Adrenal gland (tissue), 12 donors: Measurements from ENCODE around the gene SMAD4. TPM values are rescaled to one million over a fixed set of nuclear protein-coding genes. Genes with fewer than 3 reads are reported as not detected.

ENCODE experiments used
- DNase-seq, 7 donors: peaks; one replicate each; pipeline ENCODE4 v3.0.0-alpha.2; 2019 to 2020
- H3K27ac ChIP-seq, 5 donors: fragments of 200-600 bp; sonication (generic) in 4 of 5; 1 replicate in 3 of 5; 2 replicates in 2 of 5; pipeline versions ENCODE4 v1.5.1 to v1.8.0; 2016 to 2020; ENCODE audit warnings: mild to moderate bottlenecking in 1 of 5
- H3K27me3 ChIP-seq: fragments of 200-600 bp; 2 replicates; pipeline ENCODE4 v1.8.0; 2021
- H3K36me3 ChIP-seq, 2 donors: fragments of 200-600 bp; replicated peaks in 1 of 2; 1 replicate in 1 of 2; 2 replicates in 1 of 2; pipeline versions ENCODE4 v1.5.1 to v1.8.0; 2018 to 2022
- H3K4me1 ChIP-seq, 2 donors: fragments of 200-600 bp; replicated peaks in 1 of 2; 1 replicate in 1 of 2; 2 replicates in 1 of 2; pipeline versions ENCODE4 v1.5.1 to v1.8.0; 2018 to 2021
- H3K4me3 ChIP-seq, 4 donors: fragments of 200-600 bp; sonication (generic) in 3 of 4; one replicate each; pipeline ENCODE4 v1.5.1; 2016 to 2018
- H3K9me3 ChIP-seq, 3 donors: fragments of 200-600 bp; sonication (generic) in 1 of 3; replicated peaks in 1 of 3; 1 replicate in 2 of 3; 2 replicates in 1 of 3; pipeline versions ENCODE4 v1.5.1 to v1.8.0; 2016 to 2021
- CTCF ChIP-seq, 6 experiments: fragments of 450-650 bp in 4 of 6; fragments of 200-600 bp in 2 of 6; sonication (generic) in 1 of 6; IDR thresholded peaks; 1 replicate in 5 of 6; 2 replicates in 1 of 6; pipeline versions ENCODE4 v1.5.1 to v1.8.0; 2016 to 2021; ENCODE audit warnings: antibody characterized with exemption in 6 of 6, mild to moderate bottlenecking in 2 of 6, moderate library complexity in 1 of 6
- POLR2A ChIP-seq, 2 donors: fragments of 450-650 bp; IDR thresholded peaks; one replicate each; pipeline ENCODE4 v1.6.1; 2017; ENCODE audit warnings: antibody characterized with exemption in 2 of 2, mild to moderate bottlenecking in 2 of 2, moderate library complexity in 1 of 2
- WGBS, 4 donors: extraction: QIAGEN DNeasy Blood & Tissue Kit in 2 of 4; methylation state at CpG; one replicate each; pipeline versions ENCODE4 v1.1.5 to v1.1.7; 2013 to 2017; 5-methylcytosine and 5-hydroxymethylcytosine counted together
- intact Hi-C, 2 donors: fragments of 100-400 bp; cut with DNase I; formaldehyde crosslinking; loops; one replicate each; pipeline versions ENCODE4 v1.14.1 to v1.15.0; 2022 to 2023
- polyA plus RNA-seq, 3 donors: library from polyadenylated mRNA; stranded (reverse); fragments of 200-250 nt in 2 of 3; fragments of 350-450 nt in 1 of 3; fragmentation: Illumina TruSeq in 1 of 3; extraction: RNeasy Lipid Tissue Mini Kit (QIAGEN cat#74804) in 1 of 3; gene quantifications; one replicate each; pipeline ENCODE4 v1.2.3, GENCODE V29; 2013 to 2014
- total RNA-seq, 9 donors: library from RNA; depleted of rRNA in 4 of 9; stranded (reverse); fragments of >200 nt in 4 of 9; fragments of 120-200 nt in 1 of 9; fragmentation: NEBNext Ultra II Directional in 1 of 9; extraction: Animal tissue kit (Norgen Biotek cat#: 25700) in 1 of 9; gene quantifications; one replicate each; pipeline versions ENCODE4 v1.1.0 to v1.2.4, GENCODE V29; 2013 to 2023
- donor health status: healthy with polysubstance abuse.
- donor health status: Bipolar disorder and iron deficiency.
- donor health status: DM: yes; HTN: yes; CAD: no.
- donor health status: DM: no; HTN: no; CAD: no.
- donor health status: DM: no; HTN: no; CAD: no.
- donor health status: DM: yes; HTN: yes; CAD: no.

SMAD4 gene
- total and polyA plus RNA-seq, 12 donors = 9.0 to 151 (median 90.1) TPM

DNA sequence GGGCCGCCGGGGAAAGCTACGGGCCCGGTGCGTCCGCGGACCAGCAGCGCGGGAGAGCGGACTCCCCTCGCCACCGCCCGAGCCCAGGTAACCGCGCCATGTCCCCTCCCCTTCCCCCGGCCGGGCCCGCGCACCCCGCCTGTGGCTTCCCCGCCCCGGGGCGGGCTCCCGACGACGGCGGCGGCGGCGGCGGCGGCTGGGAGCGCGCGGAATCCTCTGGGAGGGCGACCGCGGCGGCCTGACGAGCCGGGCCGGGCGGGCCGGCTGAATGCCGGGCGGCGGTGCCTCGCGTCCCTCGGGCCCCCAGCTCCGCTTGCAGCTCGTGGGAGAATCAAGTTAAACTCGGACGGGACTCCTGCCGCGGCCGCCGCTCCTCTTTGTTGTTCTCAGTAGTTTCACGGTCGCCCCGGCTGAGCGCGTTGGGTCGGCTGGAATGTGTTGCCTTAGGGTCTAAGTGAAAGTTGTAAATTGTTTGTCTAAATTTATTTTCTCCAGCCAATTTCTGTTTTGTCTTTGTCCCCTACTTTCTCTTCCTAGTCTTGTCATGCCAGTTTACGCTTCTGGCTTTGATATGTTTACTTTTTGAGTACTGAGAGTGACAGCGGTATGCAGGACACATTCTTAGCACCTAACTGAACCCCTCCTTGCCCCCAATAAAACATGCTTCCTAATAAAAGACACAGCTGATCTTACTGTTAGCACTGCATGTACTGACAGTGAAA, 685 bp downstream of the SMAD4 start:
- H3K4me1 ChIP-seq = peaks cover 13 to 68% of the 10 kb centered on the region in 2 donors
- peak overlapping the region in 4 of 5 donors; percentile 96 to 99 (median 98) for H3K27ac ChIP-seq
- peak; percentile 64 to 83 (median 73) for DNase-seq
- H3K36me3 ChIP-seq = peaks cover 0 to 6% of the 10 kb centered on the region in 2 donors
- H3K27me3 ChIP-seq = no peaks in the 10 kb centered on the region
- intact Hi-C loops = no loop called here
- TF ChIP-seq CTCF (IDR thresholded peaks at IDR 0.05) (no peak), POLR2A (IDR thresholded peaks at IDR 0.05) (no peak)
- H3K9me3 ChIP-seq = no peaks in the 10 kb centered on the region
- peak overlapping the region in 3 of 4 donors; percentile 57 to 87 (median 67) for H3K4me3 ChIP-seq
- 0 to 2% (median 1%) methylated on average over 16 to 66 of the region's 66 CpGs for WGBS, 4 donors

GRCh38 chr18:51032193-51032592, 2.2 kb downstream of the SMAD4 start:
- TF ChIP-seq POLR2A (IDR thresholded peaks at IDR 0.05) (no peak), CTCF (IDR thresholded peaks at IDR 0.05) (no peak)
- H3K36me3 ChIP-seq = peaks cover 0 to 6% of the 10 kb centered on the region in 2 donors
- H3K9me3 ChIP-seq = no peaks in the 10 kb centered on the region
- WGBS, 4 donors = 14 to 20% (median 18%) methylated on average over 5 of the region's 5 CpGs
- H3K4me3 ChIP-seq = peak overlapping the region in 1 of 4 donors; percentile 87
- intact Hi-C loops = no loop called here
- H3K27me3 ChIP-seq = no peaks in the 10 kb centered on the region
- no peak overlapping the region for H3K27ac ChIP-seq
- no peak for DNase-seq
- peaks cover 13 to 72% of the 10 kb centered on the region in 2 donors for H3K4me1 ChIP-seq

DNA sequence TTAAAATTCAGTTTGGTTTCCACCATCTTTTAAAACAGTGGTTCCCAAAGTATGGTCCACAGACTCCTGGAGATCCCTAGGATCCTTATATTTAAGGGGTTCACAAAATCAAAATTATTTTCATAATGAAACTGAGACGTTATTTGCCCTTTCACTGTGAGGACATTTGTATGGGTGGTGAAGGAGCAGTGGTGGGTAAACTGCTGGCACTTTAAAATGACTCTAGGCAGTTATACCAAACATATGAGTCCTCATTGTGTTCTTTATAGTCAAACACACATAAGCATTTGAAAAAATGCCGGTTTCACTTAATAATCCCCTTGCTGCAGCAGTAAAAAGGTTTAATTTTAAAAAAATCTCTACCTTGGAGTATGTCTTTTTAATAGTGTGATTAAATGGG, 7.2 kb downstream of the SMAD4 start:
- TF ChIP-seq POLR2A (IDR thresholded peaks at IDR 0.05) = no peak
- no peak for TF ChIP-seq CTCF (IDR thresholded peaks at IDR 0.05)
- Histone ChIP-seq H3K27me3 (no peaks in the 10 kb centered on the region), H3K27ac (no peak overlapping the region), H3K9me3 (no peaks in the 10 kb centered on the region), H3K4me1 (peaks cover 26 to 85% of the 10 kb centered on the region in 2 donors), H3K4me3 (no peak overlapping the region), H3K36me3 (peaks cover 0 to 6% of the 10 kb centered on the region in 2 donors)
- no peak for DNase-seq
- intact Hi-C loops = no loop called here
- WGBS, 4 donors = 53 to 67% (median 64%) methylated on average over 2 of the region's 2 CpGs

DNA sequence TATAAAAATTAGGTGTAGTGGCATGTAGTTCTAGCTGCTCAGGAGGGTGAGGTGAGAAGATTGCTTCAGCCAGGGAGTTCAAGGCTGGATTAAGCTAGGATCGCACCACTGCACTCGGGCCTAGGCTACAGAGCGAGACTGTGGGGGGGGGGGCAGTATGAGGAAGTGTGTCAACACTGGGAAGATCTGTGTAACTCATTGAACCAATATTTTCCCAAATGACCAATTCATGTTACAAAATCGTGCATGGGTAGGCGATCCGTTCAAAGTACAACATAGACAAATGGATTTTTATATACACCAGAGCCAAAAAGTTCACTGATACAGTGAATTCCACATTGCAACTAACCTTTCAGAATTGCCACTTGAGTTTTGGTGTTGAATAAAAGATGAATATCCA, 8.1 kb downstream of the SMAD4 start:
- intact Hi-C loops = no loop called here
- DNase-seq = peak in 3 of 7 donors; percentile 28 to 40 (median 29)

More for the DNA sequence above, 8.1 kb downstream of the SMAD4 start:
- peaks cover 26 to 85% of the 10 kb centered on the region in 2 donors for H3K4me1 ChIP-seq
- peaks cover 0 to 6% of the 10 kb centered on the region in 2 donors for H3K36me3 ChIP-seq
- peak overlapping the region in 1 of 5 donors; percentile 11 for H3K27ac ChIP-seq
- H3K9me3 ChIP-seq = no peaks in the 10 kb centered on the region
- TF ChIP-seq POLR2A (IDR thresholded peaks at IDR 0.05) = no peak
- no peak for TF ChIP-seq CTCF (IDR thresholded peaks at IDR 0.05)
- 44 to 56% (median 49%) methylated on average over 6 of the region's 6 CpGs for WGBS, 4 donors
- peak overlapping the region in 1 of 4 donors; percentile 18 for H3K4me3 ChIP-seq
- no peaks in the 10 kb centered on the region for H3K27me3 ChIP-seq
